ENCODE results near the gene GSTM2.
"Not testable (repeated sequence)": the region's sequence is repeated elsewhere in the genome, so short reads cannot be mapped to it uniquely, and the experiment has no call there.

GRCh38 chr1:109669949-109670302, 2.1 kb downstream of the GSTM2 start:
- not testable (repeated sequence) for TF ChIP-seq CTCF, ZNF174, ZNF501, ZEB2 (tag by site-specific recombination; IDR thresholded peaks at IDR 0.05)

Data from HEK293 (cell line).